Measurements from ENCODE around the gene KCNMB2. TPM values are rescaled to one million over a fixed set of nuclear protein-coding genes. Genes with fewer than 3 reads are reported as not detected.

Gene KCNMB2
- total RNA-seq, 4 donors from 2014 or later: not detected

GRCh38 chr3:178645503-178645902 lies 109.3 kb downstream of the KCNMB2 start:
- H3K4me1 ChIP-seq: no peaks in the 10 kb centered on the region
- no peak for DNase-seq
- no peaks in the 10 kb centered on the region for H3K27me3 ChIP-seq
- no peak overlapping the region for H3K27ac ChIP-seq
- H3K36me3 ChIP-seq: no peaks in the 10 kb centered on the region
- no peak for TF ChIP-seq POLR2A (IDR thresholded peaks at IDR 0.05)
- TF ChIP-seq, protein P1, sequence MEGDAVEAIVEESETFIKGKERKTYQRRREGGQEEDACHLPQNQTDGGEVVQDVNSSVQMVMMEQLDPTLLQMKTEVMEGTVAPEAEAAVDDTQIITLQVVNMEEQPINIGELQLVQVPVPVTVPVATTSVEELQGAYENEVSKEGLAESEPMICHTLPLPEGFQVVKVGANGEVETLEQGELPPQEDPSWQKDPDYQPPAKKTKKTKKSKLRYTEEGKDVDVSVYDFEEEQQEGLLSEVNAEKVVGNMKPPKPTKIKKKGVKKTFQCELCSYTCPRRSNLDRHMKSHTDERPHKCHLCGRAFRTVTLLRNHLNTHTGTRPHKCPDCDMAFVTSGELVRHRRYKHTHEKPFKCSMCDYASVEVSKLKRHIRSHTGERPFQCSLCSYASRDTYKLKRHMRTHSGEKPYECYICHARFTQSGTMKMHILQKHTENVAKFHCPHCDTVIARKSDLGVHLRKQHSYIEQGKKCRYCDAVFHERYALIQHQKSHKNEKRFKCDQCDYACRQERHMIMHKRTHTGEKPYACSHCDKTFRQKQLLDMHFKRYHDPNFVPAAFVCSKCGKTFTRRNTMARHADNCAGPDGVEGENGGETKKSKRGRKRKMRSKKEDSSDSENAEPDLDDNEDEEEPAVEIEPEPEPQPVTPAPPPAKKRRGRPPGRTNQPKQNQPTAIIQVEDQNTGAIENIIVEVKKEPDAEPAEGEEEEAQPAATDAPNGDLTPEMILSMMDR (IDR thresholded peaks at IDR 0.05): no peak
- H3K4me3 ChIP-seq: no peak overlapping the region
- no peaks in the 10 kb centered on the region for H3K9me3 ChIP-seq

DNA sequence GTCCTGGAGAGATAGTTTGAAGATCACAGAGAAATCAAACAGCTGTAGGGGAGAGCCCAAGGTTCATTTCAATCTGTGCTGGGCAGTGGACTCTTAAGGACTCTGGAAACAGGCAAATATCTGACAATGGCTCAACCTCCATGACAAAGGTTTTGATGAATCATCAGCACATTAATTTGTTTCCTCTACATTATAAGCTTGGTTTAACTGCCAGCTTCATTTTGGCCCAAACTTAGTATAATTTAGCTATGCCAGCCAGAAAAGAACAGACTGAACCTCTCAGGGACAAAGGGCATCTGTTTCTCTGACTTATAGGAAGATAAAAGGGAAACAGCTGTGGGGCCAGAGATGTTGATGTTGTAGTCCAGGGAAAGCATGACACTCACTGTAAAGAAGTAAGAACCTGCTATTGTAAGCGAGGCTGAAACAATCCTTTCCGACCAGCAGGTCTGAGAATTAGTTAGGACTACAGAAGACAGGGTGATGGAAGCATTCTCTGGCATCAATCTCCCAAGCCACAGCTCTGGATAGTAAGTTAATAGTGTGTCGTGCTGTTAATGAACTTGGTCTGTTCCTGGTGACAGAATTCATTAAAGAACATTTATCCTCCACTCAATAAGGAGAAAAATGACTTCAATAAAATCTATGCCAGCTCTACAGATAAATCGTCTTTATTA lies 110.1 kb downstream of the KCNMB2 start:
- H3K4me1 ChIP-seq: no peaks in the 10 kb centered on the region
- no peak overlapping the region for H3K27ac ChIP-seq
- no peak overlapping the region for H3K4me3 ChIP-seq
- no peak for DNase-seq
- no peaks in the 10 kb centered on the region for H3K36me3 ChIP-seq
- no peaks in the 10 kb centered on the region for H3K27me3 ChIP-seq
- TF ChIP-seq, protein P1 (IDR thresholded peaks at IDR 0.05): no peak
- TF ChIP-seq POLR2A (IDR thresholded peaks at IDR 0.05): no peak
- no peaks in the 10 kb centered on the region for H3K9me3 ChIP-seq

DNA sequence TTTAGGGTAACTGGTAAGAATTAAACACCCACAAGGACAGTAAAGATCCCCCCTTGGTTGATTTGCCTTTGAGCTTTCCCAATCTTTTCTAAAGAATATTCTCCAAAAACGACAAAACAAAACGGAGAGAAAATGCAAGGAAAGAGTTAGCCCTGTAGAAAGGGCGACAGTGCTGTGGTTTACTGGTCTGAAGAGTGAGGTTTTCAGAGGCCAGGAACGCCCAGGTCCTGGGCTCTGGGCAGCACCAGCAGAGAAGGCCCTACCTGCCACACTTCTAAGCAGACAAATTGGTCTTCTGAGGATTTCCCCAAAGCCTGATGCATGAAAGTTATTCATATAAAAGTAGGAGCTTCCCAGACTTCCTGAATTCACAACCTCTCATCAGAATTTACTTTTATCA lies 119.3 kb downstream of the KCNMB2 start:
- H3K27me3 ChIP-seq: no peaks in the 10 kb centered on the region
- TF ChIP-seq, protein P1 (IDR thresholded peaks at IDR 0.05): no peak
- no peak for TF ChIP-seq POLR2A (IDR thresholded peaks at IDR 0.05)
- H3K4me3 ChIP-seq: no peak overlapping the region
- H3K9me3 ChIP-seq: no peaks in the 10 kb centered on the region
- H3K27ac ChIP-seq: no peak overlapping the region
- DNase-seq: no peak
- H3K36me3 ChIP-seq: no peaks in the 10 kb centered on the region
- no peaks in the 10 kb centered on the region for H3K4me1 ChIP-seq

GRCh38 chr3:178658694-178659325 lies 122.6 kb downstream of the KCNMB2 start:
- Histone ChIP-seq H3K27ac (no peak overlapping the region), H3K36me3 (no peaks in the 10 kb centered on the region), H3K4me3 (no peak overlapping the region), H3K9me3 (no peaks in the 10 kb centered on the region), H3K27me3 (no peaks in the 10 kb centered on the region), H3K4me1 (no peaks in the 10 kb centered on the region)
- TF ChIP-seq, protein P1 (IDR thresholded peaks at IDR 0.05): no peak
- TF ChIP-seq POLR2A (IDR thresholded peaks at IDR 0.05): no peak
- no peak for DNase-seq

GRCh38 chr3:178663201-178663934 lies 127.1 kb downstream of the KCNMB2 start:
- Histone ChIP-seq H3K27ac (no peak overlapping the region), H3K4me3 (no peak overlapping the region), H3K27me3 (no peaks in the 10 kb centered on the region), H3K36me3 (no peaks in the 10 kb centered on the region), H3K9me3 (no peaks in the 10 kb centered on the region), H3K4me1 (no peaks in the 10 kb centered on the region)
- no peak for DNase-seq
- no peak for TF ChIP-seq POLR2A (IDR thresholded peaks at IDR 0.05)
- TF ChIP-seq, protein P1 (IDR thresholded peaks at IDR 0.05): no peak
